Choroid plexus epithelial cell (primary cell): Measurements from ENCODE around the gene LRRN2.

Experiments used
- DNase-seq: peaks from one replicate; pipeline ENCODE4 v3.0.0-alpha.2; 2010; ENCODE audit warnings: low read depth
- H3K4me3 ChIP-seq: 2 replicates; pipeline ENCODE4 v1.5.1; 2011; ENCODE audit warnings: low read depth, mild to moderate bottlenecking, control low read depth, low read length, moderate library complexity
- CTCF ChIP-seq: conservative IDR thresholded peaks from 2 replicates; pipeline ENCODE4 v1.5.1; 2011; ENCODE audit warnings: low read depth, mild to moderate bottlenecking, control low read depth, inconsistent platforms, low read length, moderate library complexity

LRRN2 gene

GRCh38 chr1:204645251-204645650 lies 40.3 kb downstream of the LRRN2 start:
- TF ChIP-seq CTCF: no peak
- DNase-seq: no peak
- no peak overlapping the region for H3K4me3 ChIP-seq

GRCh38 chr1:204643503-204643902 lies 42.0 kb downstream of the LRRN2 start:
- DNase-seq: no peak
- TF ChIP-seq CTCF: no peak
- no peak overlapping the region for H3K4me3 ChIP-seq

- no peak for DNase-seq
- H3K4me3 ChIP-seq: no peak overlapping the region
- no peak for TF ChIP-seq CTCF
Observed at GRCh38 chr1:204641936-204642335, 43.6 kb downstream of the LRRN2 start.

GRCh38 chr1:204641455-204641854 lies 44.1 kb downstream of the LRRN2 start:
- no peak for DNase-seq
- no peak for TF ChIP-seq CTCF
- H3K4me3 ChIP-seq: no peak overlapping the region

GRCh38 chr1:204640578-204640977 lies 45.0 kb downstream of the LRRN2 start:
- TF ChIP-seq CTCF: no peak
- no peak overlapping the region for H3K4me3 ChIP-seq
- DNase-seq: no peak

- no peak overlapping the region for H3K4me3 ChIP-seq
- no peak for DNase-seq
- TF ChIP-seq CTCF: no peak
Observed at GRCh38 chr1:204634260-204634910, 51.2 kb downstream of the LRRN2 start.

GRCh38 chr1:204633665-204634064 lies 51.9 kb downstream of the LRRN2 start:
- no peak for TF ChIP-seq CTCF

More at GRCh38 chr1:204633665-204634064, 51.9 kb downstream of the LRRN2 start:
- H3K4me3 ChIP-seq: no peak overlapping the region
- DNase-seq: no peak
